Lower leg skin (tissue), 4 donors: ENCODE results near the gene EXTL2. TPM values are rescaled to one million over a fixed set of nuclear protein-coding genes. Genes with fewer than 3 reads are reported as not detected.

ENCODE experiments used
- DNase-seq, 2 donors: peaks; one replicate each; pipeline ENCODE4 v3.0.0-alpha.2; 2019; ENCODE audit warnings: low spot score in 2 of 2
- H3K4me3 ChIP-seq: fragments of 200-600 bp; sonication (generic); 2 replicates; pipeline ENCODE4 v1.5.1; 2017; ENCODE audit warnings: mild to moderate bottlenecking, low read depth; ENCODE audit not compliant: poor library complexity, severe bottlenecking
- CTCF ChIP-seq, 3 donors: fragments of 450-650 bp; IDR thresholded peaks; one replicate each; pipeline ENCODE4 v1.5.1; 2016; ENCODE audit warnings: antibody characterized with exemption in 3 of 3, mild to moderate bottlenecking in 3 of 3, moderate library complexity in 2 of 3
- POLR2A ChIP-seq, 2 donors: fragments of 450-650 bp; IDR thresholded peaks; one replicate each; pipeline ENCODE4 v1.6.1; 2016 to 2017; ENCODE audit warnings: antibody characterized with exemption in 2 of 2, mild to moderate bottlenecking in 1 of 2, moderate library complexity in 1 of 2
- WGBS, 2 donors: methylation state at CpG; one replicate each; pipeline ENCODE4 v1.1.5; 2018; 5-methylcytosine and 5-hydroxymethylcytosine counted together
- intact Hi-C: fragments of 100-400 bp; cut with DNase I; formaldehyde crosslinking; loops from one replicate; pipeline ENCODE4 v1.15.0; 2023; ENCODE audit warnings: low total_unique reads
- total RNA-seq, 4 donors: library from RNA; depleted of rRNA; stranded (reverse); fragments of >200 nt; gene quantifications; one replicate each; pipeline ENCODE4 v1.1.0, GENCODE V29; 2016

Gene EXTL2
- total RNA-seq, 4 donors from 2014 or later, result 2.3 to 5.6 (median 4.2) TPM

GRCh38 chr1:100874433-100874832 is 20.2 kb downstream of the EXTL2 start:
- intact Hi-C loops, result no loop called here
- no peak overlapping the region for H3K4me3 ChIP-seq
- TF ChIP-seq CTCF (IDR thresholded peaks at IDR 0.05) (no peak), POLR2A (IDR thresholded peaks at IDR 0.05) (no peak)
- 85 to 89% methylated on average over 2 of the region's 2 CpGs for WGBS, 2 donors
- DNase-seq, result no peak

GRCh38 chr1:100869996-100870395 is 24.6 kb downstream of the EXTL2 start:
- 82 to 91% methylated on average over 2 of the region's 2 CpGs for WGBS, 2 donors
- TF ChIP-seq CTCF (IDR thresholded peaks at IDR 0.05) (no peak), POLR2A (IDR thresholded peaks at IDR 0.05) (no peak)
- intact Hi-C loops, result loop anchor here (10.0 kb wide), 1 partner anchor 405 kb away; no protein-coding TSS in a partner anchor
- H3K4me3 ChIP-seq, result no peak overlapping the region
- no peak for DNase-seq

- WGBS, 2 donors, result 15% methylated on average over 7 of the region's 7 CpGs
- TF ChIP-seq POLR2A (IDR thresholded peaks at IDR 0.05), result no peak
- TF ChIP-seq CTCF (IDR thresholded peaks at IDR 0.05), result peak in 1 of 3 donors; percentile 19
- no peak overlapping the region for H3K4me3 ChIP-seq
- intact Hi-C loops, result loop anchor here (10.0 kb wide), 1 partner anchor 404 kb away; no protein-coding TSS in a partner anchor
- DNase-seq, result no peak
Measured at GRCh38 chr1:100868364-100868995, 26.2 kb downstream of the EXTL2 start.

- TF ChIP-seq POLR2A (IDR thresholded peaks at IDR 0.05) (no peak), CTCF (IDR thresholded peaks at IDR 0.05) (no peak)
- no peak for DNase-seq
- intact Hi-C loops, result loop anchor here (10.0 kb wide), 1 partner anchor 402 kb away; no protein-coding TSS in a partner anchor
- no peak overlapping the region for H3K4me3 ChIP-seq
- WGBS, 2 donors, result 63 to 70% methylated on average over 2 of the region's 2 CpGs
Measured at GRCh38 chr1:100866901-100867206, 27.8 kb downstream of the EXTL2 start.

- intact Hi-C loops, result loop anchor here (10.0 kb wide), 1 partner anchor 401 kb away; no protein-coding TSS in a partner anchor
- WGBS, 2 donors, result 8 to 26% methylated on average over 5 of the region's 5 CpGs
- DNase-seq, result no peak
- TF ChIP-seq POLR2A (IDR thresholded peaks at IDR 0.05), result no peak
- TF ChIP-seq CTCF (IDR thresholded peaks at IDR 0.05), result no peak
- H3K4me3 ChIP-seq, result no peak overlapping the region
Measured at GRCh38 chr1:100866041-100866900, 28.4 kb downstream of the EXTL2 start.
